ENCODE data around the gene PDZRN4.
"Not testable (repeated sequence)": the region's sequence is repeated elsewhere in the genome, so short reads cannot be mapped to it uniquely, and the experiment has no call there.

The PDZRN4 gene

DNA sequence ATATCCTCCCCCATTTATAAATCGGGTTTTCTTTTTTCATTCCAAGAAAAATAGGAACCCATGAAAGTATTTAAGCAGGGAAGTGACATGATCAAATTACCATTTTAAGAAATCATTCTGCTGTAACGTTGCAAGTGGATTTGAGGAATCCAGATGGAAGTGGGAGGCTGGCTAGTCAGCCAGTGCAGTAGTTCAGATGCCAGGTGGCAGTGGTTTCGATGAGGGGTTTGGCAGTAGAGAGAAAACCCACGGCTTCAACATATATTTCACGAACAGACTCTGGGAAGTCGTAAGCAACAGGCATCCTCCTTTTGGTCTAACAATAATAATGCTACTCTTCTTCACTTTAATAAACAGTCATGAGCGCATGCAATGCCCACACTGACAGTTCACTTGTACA is 25.0 kb downstream of the PDZRN4 start:
- H3K4me3 ChIP-seq (ENCODE audit: low read depth, low read length), result no peak overlapping the region

DNA sequence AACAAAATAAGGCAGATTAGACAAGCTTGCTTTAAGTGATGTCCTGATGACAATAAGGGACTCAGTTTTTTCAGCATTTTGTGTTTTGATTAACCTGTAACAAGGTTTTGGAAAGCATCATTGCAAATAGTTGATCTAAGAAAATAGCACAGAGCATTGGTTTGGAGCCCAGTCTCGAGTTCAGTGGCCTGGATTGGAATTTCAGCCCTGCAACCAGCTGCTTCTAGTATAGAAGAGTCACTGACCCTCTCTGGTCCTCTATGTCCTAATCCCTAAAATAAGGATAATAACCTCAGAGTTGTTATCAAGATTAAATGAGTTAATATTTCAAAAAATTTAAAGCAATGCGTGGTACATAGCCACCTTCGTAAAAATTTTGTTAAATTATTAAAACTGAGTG is 25.5 kb downstream of the PDZRN4 start:
- no peak overlapping the region for H3K4me3 ChIP-seq (ENCODE audit: low read depth, low read length)

GRCh38 chr12:41217727-41218126 is 29.6 kb downstream of the PDZRN4 start:
- H3K4me3 ChIP-seq (ENCODE audit: low read depth, low read length), result no peak overlapping the region

GRCh38 chr12:41220931-41221330 is 32.8 kb downstream of the PDZRN4 start:
- no peak overlapping the region for H3K4me3 ChIP-seq (ENCODE audit: low read depth, low read length)

DNA sequence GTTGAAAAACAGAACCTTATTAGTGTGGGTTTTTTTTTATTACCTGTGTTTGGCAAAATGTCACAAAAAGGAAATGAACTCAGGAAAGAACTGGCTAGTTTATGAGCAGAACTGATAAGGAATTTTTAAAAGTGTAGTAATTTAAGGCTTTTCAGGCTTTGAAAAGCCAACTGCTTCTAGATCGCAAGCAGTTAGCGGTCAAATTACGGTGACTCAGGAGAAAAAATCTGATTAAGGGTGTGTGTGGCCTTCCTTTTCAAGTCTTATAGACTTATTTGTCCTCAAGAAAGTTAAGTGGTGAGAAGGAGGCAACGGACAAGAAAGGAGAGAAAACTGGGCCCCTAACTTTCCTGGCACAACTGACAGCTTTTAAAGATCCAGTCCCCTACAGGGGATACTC is 33.4 kb downstream of the PDZRN4 start:
- no peak overlapping the region for H3K4me3 ChIP-seq (ENCODE audit: low read depth, low read length)

- H3K4me3 ChIP-seq (ENCODE audit: low read depth, low read length), result no peak overlapping the region
These were observed 35.5 kb downstream of the PDZRN4 start for GRCh38 chr12:41223600-41223999.

GRCh38 chr12:41224066-41224465 is 35.9 kb downstream of the PDZRN4 start:
- no peak overlapping the region for H3K4me3 ChIP-seq (ENCODE audit: low read depth, low read length)

- no peak overlapping the region for H3K4me3 ChIP-seq (ENCODE audit: low read depth, low read length)
These were observed 37.1 kb downstream of the PDZRN4 start for GRCh38 chr12:41225179-41225578.

DNA sequence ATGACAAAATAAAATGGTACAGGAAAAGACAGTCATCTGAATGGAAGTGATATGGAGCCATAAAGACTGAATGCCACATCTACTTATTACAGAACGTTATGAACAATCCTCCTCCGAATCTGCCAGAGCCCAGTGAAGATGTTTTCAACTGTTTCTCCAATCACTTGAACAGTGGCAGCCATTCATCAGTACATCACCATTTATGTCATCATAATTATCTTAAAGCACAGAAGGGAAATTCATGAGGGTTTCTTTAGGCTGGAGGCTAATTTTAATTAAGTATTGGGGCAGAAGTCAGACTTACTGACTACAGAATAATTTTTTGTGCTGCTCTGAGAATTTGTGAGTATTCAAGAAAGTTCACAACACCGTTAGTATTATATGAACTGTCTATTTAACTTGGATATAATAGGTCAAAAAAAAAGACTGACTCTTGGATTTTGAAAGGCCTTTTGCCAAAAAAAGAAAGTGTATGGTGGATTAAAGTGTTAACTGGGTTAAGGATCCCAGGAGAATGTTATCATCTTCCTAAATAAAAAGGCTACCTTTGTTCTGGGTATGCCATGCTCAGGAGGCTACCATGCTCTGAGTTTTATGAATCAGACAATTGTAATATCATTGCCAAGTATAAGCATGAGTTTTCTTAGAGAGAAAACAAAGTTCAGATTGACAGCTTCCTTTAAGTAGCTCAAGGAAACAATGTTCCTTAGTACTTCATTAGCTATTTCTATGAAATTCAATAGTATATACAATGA is 40.1 kb downstream of the PDZRN4 start:
- H3K4me3 ChIP-seq (ENCODE audit: low read depth, low read length), result no peak overlapping the region

GRCh38 chr12:41230756-41231155 is 42.6 kb downstream of the PDZRN4 start:
- no peak overlapping the region for H3K4me3 ChIP-seq (ENCODE audit: low read depth, low read length)

DNA sequence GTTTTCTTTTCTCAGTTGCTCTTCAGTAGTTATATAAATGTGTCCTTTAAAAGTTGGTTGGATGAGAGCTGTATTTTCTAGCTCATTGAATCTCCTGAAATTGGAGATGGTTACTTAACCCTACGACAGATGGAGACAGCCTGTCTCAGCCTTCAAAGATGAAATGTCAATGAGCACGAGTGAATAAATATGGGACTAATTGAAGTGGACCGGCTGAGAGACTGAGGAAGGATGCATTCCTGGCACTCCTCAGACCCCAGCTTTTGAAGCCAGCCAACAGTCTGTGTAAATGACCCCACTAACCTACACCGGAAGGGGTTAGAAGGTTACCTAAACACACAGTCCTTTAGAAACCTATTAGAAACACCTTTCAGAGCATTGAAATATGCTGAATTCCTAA is 46.6 kb downstream of the PDZRN4 start:
- H3K4me3 ChIP-seq (ENCODE audit: low read depth, low read length), result no peak overlapping the region

- no peak overlapping the region for H3K4me3 ChIP-seq (ENCODE audit: low read depth, low read length)
These were observed 54.5 kb downstream of the PDZRN4 start for GRCh38 chr12:41242603-41243002.

GRCh38 chr12:41248391-41248790 is 60.3 kb downstream of the PDZRN4 start:
- no peak overlapping the region for H3K4me3 ChIP-seq (ENCODE audit: low read depth, low read length)

DNA sequence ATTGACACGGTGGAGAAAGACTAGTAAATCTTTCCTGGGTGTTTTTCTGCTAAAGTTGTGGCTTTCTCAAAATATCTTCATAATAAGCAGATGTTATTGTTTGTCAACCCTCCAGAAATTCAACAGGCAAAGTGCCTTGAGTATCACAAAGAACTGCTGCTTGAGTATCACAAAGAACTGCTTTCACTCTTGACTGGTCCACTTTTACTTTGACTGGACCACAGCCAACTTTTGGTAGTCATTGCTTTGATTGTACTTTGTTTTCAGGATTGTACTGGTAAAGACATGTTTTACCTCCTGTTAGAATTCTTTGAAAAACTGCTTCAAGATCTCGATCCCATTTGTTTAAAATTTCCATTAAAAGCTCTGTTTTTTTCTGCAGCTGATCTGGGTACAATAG is 62.6 kb downstream of the PDZRN4 start:
- no peak overlapping the region for H3K4me3 ChIP-seq (ENCODE audit: low read depth, low read length)

DNA sequence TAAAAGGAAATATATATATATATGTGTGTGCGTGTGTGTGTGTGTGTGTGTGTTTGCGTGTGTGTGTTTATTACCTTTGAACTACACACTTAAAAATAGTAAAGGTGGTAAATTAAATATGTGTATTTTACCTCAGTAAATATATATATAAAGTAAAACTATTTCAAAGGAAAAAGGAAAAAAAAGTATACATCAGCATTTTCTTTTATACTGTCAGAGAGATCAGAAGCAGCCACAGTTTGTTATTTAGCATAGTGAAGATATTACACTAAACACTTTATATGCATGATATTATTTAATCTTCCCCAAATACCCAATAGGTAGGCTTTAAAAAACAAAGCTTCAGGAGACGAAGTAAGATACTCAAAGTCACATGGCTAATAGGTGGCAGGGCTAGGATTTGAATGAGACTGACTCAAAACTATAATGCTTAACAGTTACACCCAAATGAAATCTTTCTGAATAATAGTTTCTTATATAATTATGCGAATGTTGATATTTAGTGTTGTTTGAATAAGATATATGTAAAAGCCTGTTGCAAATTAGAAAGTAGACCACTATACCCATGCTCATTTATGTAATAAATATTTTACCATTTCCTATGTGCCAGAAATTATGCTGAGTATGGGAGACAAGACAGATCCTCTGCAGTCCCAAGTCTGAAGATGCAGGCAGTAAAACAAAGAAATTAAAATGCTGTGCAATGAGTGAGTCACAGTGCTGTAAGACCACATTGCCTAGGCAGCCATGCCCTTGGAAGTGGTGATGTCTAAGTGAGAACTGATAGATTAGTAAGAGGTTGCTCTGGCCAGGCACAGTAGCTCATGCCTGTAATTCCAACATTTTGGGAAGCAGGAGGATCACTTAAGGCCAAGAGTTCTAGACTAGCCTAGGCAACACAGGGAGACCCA is 66.1 kb downstream of the PDZRN4 start:
- no peak overlapping the region for H3K4me3 ChIP-seq (ENCODE audit: low read depth, low read length)

DNA sequence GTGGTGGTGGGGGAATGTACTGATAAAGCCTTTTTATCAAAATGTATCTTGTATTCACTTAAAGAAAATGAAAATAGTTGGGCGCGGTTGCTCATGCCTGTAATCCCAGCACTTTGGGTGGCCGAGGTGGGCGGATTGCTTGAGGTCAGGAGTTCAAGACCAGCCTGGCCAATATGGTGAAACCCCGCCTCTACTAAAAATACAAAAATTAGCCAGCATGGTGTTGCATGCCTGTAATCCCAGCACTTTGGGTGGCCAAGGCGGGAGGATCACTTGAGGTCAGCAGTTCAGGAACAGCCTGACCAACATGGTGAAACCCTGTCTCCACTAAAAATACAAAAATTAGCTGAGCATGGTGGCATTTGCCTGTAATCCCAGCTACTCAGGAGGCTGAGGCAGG is 75.1 kb downstream of the PDZRN4 start:
- not testable (repeated sequence) for H3K4me3 ChIP-seq (ENCODE audit: low read depth, low read length)

- no peak overlapping the region for H3K4me3 ChIP-seq (ENCODE audit: low read depth, low read length)
These were observed 76.2 kb downstream of the PDZRN4 start for GRCh38 chr12:41264281-41264680.

DNA sequence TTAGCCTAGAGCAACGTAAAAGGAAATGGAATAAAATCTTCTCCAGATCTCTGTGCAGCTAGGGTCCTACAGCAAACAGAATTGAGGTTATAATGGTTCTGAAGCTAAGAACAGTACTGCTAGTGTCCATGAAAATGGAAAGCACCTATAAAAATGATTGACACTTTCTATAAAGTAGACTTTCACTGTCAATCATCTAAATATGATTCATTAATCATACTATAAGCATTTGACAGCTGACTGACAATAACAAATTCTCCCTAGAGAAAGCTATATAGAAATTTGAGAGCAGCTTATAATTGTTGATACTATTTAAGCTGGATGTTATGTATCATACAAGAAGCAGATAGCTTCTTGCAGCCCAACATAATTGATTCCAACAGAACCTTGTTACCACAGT is 80.9 kb downstream of the PDZRN4 start:
- no peak overlapping the region for H3K4me3 ChIP-seq (ENCODE audit: low read depth, low read length)

DNA sequence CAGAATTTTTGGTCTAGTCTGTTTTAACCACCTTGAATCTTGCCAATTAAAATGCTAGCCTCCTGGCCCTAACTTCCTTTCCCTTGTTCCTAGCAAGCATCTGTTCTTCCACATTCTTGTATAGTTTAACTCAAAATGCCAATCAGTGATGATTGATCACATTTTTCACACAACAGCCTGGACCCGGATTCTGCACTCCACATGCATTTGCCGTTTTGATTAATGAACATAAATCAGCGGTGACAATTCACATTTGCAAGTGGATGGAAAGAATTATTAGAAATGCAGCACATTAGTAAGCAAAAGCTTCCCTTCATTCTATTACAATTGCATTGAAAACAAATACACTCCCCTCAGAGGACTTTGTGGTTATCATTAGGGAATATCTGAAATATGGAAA is 83.4 kb downstream of the PDZRN4 start:
- no peak overlapping the region for H3K4me3 ChIP-seq (ENCODE audit: low read depth, low read length)

DNA sequence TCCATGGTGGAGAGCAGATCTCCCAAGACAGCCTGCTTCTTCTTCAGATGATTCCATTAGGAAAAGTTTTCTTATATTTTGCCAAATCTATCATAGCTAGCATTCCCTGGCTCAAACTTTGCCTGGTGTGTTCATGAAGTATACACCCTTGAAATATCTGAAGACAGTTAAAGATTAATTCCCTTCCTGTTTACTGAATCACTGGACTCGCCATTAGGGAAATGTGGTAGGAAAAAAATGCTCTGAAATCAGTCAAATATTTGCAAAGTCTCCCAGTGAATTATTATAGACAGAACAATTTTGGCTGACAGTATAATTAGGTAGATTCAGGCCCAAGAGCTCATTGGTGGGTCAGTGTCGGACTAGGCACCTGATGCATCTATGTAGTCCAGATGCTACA is 86.5 kb downstream of the PDZRN4 start:
- no peak overlapping the region for H3K4me3 ChIP-seq (ENCODE audit: low read depth, low read length)

DNA sequence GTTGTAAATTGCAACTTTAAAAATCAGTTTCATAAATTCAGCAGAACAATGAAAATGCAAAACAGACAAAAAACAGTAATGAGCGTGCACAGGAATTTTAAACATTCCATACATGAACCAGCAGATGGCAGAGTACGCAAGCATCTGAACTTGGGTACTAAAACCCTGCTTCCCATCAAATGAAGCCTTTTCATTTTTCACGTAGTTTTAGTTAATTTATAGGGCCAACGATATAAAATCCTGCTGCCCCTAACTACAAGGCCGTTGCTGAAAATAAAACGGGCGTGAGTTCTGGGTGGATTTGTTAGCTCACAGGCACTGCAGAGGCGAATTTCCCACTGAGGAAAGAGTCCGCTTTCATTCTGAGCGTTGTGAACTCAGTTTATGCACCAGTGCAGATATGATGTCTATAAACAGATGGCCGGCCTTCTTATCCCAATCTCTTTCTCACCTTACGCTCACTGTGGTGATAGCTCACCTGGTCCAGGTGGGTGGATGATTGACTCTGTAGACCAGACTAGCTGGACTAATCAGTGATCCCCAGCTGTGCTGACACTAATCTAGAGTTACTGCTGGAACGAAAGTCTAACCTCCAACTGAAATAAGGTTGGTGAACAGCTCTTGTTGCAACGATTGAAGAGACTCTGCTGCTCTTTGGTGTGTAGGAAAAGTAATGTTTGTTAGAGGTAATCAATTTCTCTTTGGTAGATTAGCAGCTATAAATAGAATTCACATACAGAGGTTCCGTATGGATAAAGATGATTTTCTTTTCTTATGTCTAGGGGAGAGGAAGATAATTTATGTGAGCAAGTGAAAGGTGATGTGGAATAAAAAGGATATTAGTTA is 89.2 kb downstream of the PDZRN4 start:
- H3K4me3 ChIP-seq (ENCODE audit: low read depth, low read length), result no peak overlapping the region
